ENCODE results near the gene PTPRN2.
"Not testable (repeated sequence)": the region's sequence is repeated elsewhere in the genome, so short reads cannot be mapped to it uniquely, and the experiment has no call there.

Gene PTPRN2

GRCh38 chr7:157499121-157499834, 1088.3 kb downstream of the PTPRN2 start:
- no peak for DNase-seq

DNA sequence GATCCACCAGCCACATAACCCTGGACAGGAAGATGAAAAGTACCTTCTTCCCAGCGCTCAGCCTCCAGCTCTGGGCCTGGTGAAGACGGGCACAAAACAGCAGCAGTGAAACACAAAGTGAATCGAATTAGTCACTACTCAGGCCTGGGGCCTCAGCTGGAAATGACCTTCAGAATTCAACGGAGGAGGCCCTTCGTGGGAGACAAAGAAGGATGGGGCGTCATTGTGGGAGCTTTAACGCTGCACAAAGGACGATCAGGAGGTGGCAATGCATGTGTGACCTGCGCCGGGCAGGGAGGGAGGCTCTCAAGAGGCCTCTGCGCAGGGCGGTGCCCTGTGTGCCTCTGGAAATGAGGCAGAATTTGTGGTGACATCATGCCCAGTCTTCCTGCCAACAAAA, 1089.0 kb downstream of the PTPRN2 start:
- DNase-seq = no peak

DNA sequence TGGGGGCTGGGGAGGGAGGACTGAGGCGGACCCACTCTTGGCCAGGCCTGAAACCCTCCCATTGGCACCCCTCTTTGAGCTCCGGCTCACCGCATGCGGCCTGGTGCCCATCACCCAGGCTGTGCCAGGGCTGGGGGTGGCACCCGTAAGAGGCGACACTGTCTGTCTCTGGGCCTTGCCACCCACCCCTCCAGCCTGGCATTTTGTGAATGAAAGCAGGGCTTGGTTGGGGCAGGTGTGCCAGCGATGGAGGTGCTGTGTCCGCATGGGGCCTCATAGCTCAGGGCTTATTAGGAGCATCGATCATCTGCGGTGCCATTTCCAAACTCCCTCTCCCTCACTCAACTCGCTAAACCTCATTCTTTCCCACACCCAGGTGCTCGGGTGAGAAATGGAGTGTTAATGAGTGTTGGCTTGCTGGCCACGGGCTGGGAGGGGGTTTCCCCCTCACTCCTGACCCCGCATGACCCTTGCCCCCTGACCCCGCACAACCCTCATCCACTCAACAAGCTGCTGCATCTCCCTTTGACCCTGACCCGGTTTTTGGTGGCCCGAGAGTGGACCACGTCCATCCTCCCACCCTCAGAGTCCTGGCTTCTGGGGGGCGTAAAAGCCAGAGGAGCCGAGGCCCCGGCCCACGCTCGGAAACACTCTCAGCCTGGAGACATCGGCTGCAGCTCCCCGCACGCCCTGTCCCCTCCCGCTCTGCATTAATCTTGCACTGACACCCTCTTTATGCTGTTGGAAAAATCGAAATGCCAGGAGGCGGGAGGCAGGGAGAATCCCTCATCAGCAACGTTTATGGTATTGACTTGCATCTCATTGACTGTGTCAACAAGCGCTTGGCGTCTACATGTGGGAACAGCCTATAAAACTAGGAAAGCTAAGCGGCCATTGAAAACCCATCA, 1089.6 kb downstream of the PTPRN2 start:
- DNase-seq = no peak

- DNase-seq = no peak
Measured at GRCh38 chr7:157497367-157497743, 1090.3 kb downstream of the PTPRN2 start.

DNA sequence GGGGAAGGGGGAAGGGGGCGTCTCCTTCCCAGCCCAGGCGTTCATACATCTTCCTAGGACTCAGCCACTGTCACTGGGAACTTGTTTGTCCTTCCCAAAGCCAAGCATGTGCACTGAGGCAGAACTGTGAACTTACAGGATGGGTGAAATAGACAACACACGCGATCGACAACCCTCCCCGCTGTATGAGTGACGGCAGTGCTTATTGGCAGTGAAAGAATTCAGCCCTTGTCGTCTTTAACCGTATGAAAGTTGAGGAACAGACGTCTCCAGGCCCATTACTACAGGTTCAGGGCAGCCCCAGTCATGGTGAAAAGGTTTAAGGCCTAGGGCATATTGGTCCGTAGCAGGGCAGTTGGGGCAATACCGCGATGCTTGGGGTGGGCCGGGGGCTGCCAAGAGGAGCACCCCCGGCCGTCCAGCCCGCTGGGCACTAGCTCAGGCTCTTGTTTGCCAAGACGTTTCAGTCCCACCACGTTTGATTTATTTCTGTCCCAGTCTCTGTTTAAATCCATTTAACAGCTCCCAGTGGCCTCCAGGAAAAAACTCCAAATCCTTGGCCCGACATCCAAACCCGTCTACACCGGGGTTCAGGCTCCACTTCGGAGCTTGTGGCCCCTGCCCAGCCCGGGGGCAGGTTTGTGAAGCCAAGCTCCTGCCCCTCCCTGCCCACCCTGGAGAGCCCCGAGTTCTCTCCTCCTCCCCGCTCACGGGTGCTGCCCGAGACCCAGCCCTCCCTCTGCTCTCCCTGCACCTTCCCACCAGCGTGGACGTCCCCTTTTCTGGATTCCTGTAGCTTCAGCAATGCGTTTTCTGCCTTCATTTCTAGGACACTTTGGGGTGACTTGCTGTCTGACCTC, 1091.0 kb downstream of the PTPRN2 start:
- DNase-seq = no peak

DNA sequence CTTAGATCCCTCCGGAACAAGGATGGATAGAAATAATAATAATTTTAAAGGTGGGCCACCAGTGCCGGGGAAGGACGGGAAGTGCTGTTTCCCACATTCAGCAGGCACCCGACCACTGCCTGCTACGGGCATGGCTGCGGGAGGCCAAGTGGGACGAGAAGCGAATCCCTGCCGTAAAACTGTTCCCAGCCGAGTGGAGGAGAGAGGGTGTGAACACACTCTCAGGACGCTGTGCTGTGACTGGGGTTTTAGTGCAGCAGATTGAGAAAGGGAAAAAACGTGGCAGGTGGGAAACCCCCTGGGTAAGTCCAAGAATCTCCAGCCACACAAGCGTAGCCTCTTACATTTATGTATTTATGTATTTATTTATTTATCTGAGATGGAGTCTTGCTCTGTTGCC, 1092.0 kb downstream of the PTPRN2 start:
- no peak for DNase-seq

DNA sequence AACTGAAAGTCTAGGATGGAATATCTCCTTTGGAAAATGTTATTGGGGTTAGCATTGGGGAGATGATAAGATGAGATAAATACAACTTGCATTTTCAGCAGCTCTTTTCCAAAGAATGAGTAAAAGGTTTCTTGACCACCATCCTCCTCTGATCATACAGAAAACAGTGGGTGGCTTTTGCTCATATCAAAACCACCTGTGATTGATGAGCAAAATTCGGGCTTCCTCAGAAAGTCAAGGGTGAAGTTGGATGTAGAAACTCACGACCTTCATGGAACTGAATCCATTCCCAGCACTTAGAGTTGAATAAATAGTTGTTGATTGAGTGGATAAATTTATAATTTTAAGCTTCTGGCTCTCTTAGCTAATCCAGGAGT, 1092.5 kb downstream of the PTPRN2 start:
- no peak for DNase-seq

DNA sequence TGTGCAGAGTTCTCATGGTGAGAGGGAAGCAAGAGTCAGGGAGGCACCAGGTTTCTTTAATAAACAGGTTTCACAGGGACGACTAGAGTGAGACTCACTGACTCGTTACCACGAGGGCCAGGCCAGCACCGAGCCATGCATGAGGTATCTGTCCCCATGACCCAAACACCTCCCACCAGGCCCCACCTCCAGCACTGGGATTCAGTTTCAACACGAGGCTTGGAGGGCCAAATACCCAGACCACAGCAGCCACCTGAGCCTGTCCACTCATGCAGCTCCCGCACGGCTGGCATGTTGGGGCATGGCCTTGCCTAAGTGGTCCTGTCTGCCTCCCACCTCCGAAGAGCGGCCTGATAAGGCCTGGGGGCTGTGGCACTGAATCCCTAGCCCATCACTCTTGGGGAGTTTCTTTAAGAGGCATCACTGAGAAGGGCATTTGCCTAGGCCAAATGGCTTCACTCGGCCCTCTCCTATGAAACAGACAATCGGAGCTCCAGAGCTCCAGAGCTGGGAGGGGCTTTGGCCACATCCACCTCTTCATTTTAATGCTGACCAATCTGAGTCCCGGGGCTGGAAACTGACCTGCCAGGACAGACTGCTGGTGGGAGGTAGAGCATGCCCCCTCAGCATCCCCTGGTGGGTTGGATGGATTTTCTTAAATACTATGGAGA, 1093.0 kb downstream of the PTPRN2 start:
- no peak for DNase-seq

DNA sequence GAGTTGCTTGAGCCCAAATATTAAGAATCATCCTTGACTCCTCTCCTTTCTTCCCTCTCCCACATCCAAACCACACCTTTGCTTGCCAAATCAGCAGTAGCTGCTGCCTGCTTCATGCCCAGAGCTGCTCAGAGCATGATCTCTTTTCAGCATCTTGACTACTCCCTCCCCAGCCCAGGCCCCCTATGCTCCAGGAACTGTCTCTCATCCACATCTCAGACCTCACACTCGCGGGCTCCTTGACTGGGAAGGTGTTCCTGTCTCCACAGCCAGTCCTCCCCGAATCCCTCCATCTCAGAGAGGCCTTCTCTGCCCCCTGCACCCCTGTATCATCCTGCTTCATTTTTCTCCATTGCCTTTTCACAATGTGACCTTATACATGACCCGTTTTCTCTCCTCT, 1093.8 kb downstream of the PTPRN2 start:
- no peak for DNase-seq

GRCh38 chr7:157493017-157493416, 1094.6 kb downstream of the PTPRN2 start:
- no peak for DNase-seq

DNA sequence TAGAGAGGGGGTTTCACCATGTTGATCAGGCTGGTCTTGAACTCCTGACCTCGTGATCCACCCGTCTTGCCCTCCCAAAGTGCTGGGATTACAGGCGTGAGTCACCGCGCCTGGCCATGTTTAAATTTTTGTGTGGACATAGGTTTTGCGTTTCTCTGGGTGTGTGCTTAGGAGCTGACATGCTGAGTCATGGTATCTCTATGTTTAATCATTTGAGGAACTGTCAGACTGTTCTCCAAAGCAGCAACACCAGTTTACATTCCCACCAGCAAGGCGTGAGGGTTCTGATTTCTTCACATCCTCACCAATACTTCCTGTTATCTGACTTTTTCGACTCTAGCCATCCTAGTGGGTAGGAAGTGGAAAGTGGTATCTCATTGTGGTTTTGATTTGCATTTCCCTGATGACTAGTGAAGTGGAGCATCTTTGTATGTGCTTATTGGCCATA, 1097.1 kb downstream of the PTPRN2 start:
- peak; percentile 69 for DNase-seq

DNA sequence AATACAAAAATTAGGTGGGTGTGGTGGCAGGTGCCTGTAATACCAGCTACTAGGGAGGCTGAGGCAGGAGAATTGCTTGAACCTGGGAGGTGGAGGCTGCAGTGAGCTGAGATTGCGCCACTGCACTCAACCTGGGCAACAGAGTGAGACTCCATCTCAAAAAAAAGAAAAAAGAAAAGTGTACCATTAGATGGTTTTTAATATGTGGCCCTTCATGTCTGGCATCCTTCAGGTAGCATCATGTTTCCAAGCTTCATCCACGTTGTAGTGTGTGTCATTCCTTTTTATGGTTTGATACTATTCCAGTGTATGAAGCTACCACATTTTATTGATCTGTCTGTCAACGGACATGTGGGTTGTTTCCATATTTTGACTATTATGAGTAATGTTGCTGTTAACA, 1097.8 kb downstream of the PTPRN2 start:
- DNase-seq = not testable (repeated sequence)
